NAMALWA (cell line): ENCODE data around the gene CENPVL1.
"Not testable (repeated sequence)": the region's sequence is repeated elsewhere in the genome, so short reads cannot be mapped to it uniquely, and the experiment has no call there.

Source experiments
- DNase-seq: peaks from one replicate; pipeline ENCODE4 v3.0.0-alpha.2; 2015; ENCODE audit warnings: low spot score

The CENPVL1 gene

GRCh38 chrX:51710277-51711164 is at the start of gene CENPVL1:
Gene CENPVL1 (plus strand): TSS chrX:51710512. CDS start chrX:51710512, 0 bp downstream.
- DNase-seq = not testable (repeated sequence)

GRCh38 chrX:51665981-51666380 is 44.3 kb upstream of the CENPVL1 start:
- no peak for DNase-seq

GRCh38 chrX:51679689-51680433 is 30.5 kb upstream of the CENPVL1 start:
- DNase-seq = not testable (repeated sequence)

GRCh38 chrX:51681808-51682719 is 28.2 kb upstream of the CENPVL1 start:
- not testable (repeated sequence) for DNase-seq

GRCh38 chrX:51682720-51683062 is 27.6 kb upstream of the CENPVL1 start, which contains the start of gene CENPVL2:
Gene CENPVL2 (minus strand): TSS chrX:51682831. CDS start chrX:51682831, 0 bp downstream.
- DNase-seq = not testable (repeated sequence)

GRCh38 chrX:51694254-51694653 is 16.1 kb upstream of the CENPVL1 start:
- no peak for DNase-seq

GRCh38 chrX:51697397-51697796 is 12.9 kb upstream of the CENPVL1 start:
- no peak for DNase-seq

GRCh38 chrX:51712943-51713647 is 2.8 kb downstream of the CENPVL1 start:
- DNase-seq = not testable (repeated sequence)

GRCh38 chrX:51728202-51728601 is 17.9 kb downstream of the CENPVL1 start:
- DNase-seq = no peak

- DNase-seq = no peak
These were observed 26.8 kb downstream of the CENPVL1 start for GRCh38 chrX:51737091-51737490.

GRCh38 chrX:51742586-51742985 is 32.3 kb downstream of the CENPVL1 start:
- no peak for DNase-seq

GRCh38 chrX:51743179-51743957 is 33.1 kb downstream of the CENPVL1 start, which contains the start of gene GSPT2:
Gene GSPT2 (plus strand): TSS chrX:51743442. CDS start chrX:51743627, 185 bp downstream.
- DNase-seq = peak; percentile 68

- no peak for DNase-seq
These were observed 37.4 kb downstream of the CENPVL1 start for GRCh38 chrX:51747671-51748070.

- DNase-seq = no peak
These were observed 48.9 kb downstream of the CENPVL1 start for GRCh38 chrX:51759055-51759839.

- DNase-seq = no peak
These were observed 50.3 kb downstream of the CENPVL1 start for GRCh38 chrX:51760657-51761056.
